Suprapubic skin (tissue), 3 donors: Measurements from ENCODE around the gene ALG14.

Experiments used
- CTCF ChIP-seq, 2 donors: fragments of 200-600 bp in 1 of 2; fragments of 450-650 bp in 1 of 2; sonication (generic) in 1 of 2; IDR thresholded peaks; one replicate each; pipeline ENCODE4 v1.5.1; 2016 to 2019; ENCODE audit warnings: antibody characterized with exemption in 2 of 2, mild to moderate bottlenecking in 1 of 2, moderate library complexity in 1 of 2
- POLR2AphosphoS5 ChIP-seq, 3 donors: sonication (generic); formaldehyde crosslinking; IDR thresholded peaks; one replicate each; pipeline ENCODE4 v1.6.1; 2017; ENCODE audit warnings: antibody characterized with exemption in 3 of 3

DNA sequence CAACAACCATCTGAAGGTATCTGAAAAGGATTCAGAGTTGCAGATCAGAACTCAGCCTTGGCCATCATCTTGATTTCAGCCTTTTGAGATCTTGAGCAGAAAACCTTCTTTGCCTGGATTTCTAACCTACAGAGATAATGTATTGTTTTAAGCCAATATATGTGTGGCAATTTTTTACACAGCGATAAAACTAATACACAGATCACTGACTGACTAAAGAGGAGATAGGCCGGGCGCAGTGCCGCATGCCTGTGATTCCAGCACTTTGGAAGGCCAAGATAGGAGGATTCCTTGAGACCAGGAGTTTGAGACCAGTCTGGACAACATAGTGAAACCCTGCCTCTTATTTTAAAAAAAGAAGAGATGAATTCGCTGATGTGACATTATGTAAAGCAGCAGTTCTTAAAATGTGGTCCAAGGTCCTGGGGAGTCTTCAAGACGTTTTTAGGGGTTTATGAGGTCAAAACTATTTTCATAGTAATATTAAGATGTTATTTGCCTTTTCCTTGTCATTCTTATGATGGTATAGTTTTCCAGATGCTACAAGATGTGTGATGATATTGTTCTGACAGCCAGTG is 95.7 kb downstream of the ALG14 start:
- no peak for TF ChIP-seq CTCF (IDR thresholded peaks at IDR 0.05)
- TF ChIP-seq POLR2AphosphoS5 (IDR thresholded peaks at IDR 0.05): no peak
